Upper lobe of right lung (tissue), 1 donor: Measurements from ENCODE around the gene TXNRD2. TPM values are rescaled to one million over a fixed set of nuclear protein-coding genes. Genes with fewer than 3 reads are reported as not detected.

ENCODE experiments used
- ATAC-seq: fragments of 200-7000 bp; cut with Tn5 transposase; one replicate; pipeline ENCODE4 v1.9.1; 2020; ENCODE audit warnings: mild to moderate bottlenecking, moderate library complexity
- DNase-seq: peaks from one replicate; pipeline ENCODE4 v3.0.0-alpha.2; 2020
- H3K27ac ChIP-seq: fragments of 200-600 bp; one replicate; pipeline ENCODE4 v1.8.0; 2022
- H3K27me3 ChIP-seq: fragments of 200-600 bp; one replicate; pipeline ENCODE4 v1.8.0; 2022; ENCODE audit warnings: mild to moderate bottlenecking
- H3K36me3 ChIP-seq: fragments of 200-600 bp; one replicate; pipeline ENCODE4 v1.8.0; 2022
- H3K4me1 ChIP-seq: fragments of 200-600 bp; one replicate; pipeline ENCODE4 v1.8.0; 2022
- H3K4me3 ChIP-seq: fragments of 200-600 bp; one replicate; pipeline ENCODE4 v1.8.0; 2022; ENCODE audit warnings: mild to moderate bottlenecking
- H3K9me3 ChIP-seq: fragments of 200-600 bp; one replicate; pipeline ENCODE4 v1.8.0; 2022
- intact Hi-C: fragments of 100-400 bp; cut with DNase I; formaldehyde crosslinking; loops from one replicate; pipeline ENCODE4 v1.11.0; 2022
- total RNA-seq: library from RNA; stranded (reverse); fragmentation: NEBNext Ultra II Directional; extraction: Animal tissue kit (Norgen Biotek cat#: 25700); gene quantifications from one replicate; pipeline ENCODE4 v1.2.1, GENCODE V29; 2021
- TF ChIP-seq, protein P1 (sequence below): fragments of 200-600 bp; IDR thresholded peaks from one replicate; pipeline ENCODE4 v1.8.0; 2022; ENCODE audit warnings: antibody characterized with exemption
- donor health status: DM: no; HTN: yes; CAD: no; lungs with severe emphysema.

TXNRD2 gene
- total RNA-seq, 1 donor from 2014 or later, result 40.7 TPM

DNA sequence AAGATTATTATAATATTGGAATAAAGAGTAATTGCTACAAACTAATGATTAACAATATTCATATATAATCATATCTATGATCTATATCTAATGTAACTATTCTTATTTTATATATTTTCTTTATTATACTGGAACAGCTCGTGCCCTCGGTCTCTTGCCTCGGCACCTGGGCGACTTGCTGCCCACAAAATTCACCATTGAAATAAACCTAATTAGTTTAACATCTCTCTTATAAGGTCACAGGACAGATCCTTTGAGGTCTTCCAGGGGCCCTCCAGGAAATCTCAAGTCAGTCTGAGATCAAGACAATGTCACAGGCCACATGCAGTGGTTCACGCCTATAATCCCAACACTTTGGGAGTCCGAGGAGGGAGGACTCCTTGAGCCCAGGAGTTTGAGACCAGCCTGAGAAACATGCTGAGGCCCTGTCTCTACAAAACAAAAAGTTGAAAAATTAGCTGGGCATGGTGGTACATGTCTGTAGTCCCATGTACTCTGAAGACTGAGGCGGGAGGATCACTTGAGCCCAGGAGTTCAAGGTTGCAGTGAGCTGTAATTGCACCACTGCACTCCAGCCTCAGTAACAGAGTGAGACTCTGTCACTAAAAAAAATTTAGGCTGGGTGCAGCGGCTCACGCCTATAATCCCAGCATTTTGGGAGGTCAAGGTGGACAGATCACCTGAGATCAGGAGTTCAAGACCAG, 6.6 kb upstream of the TXNRD2 start:
- Histone ChIP-seq H3K27ac (no peak overlapping the region), H3K36me3 (peaks cover 8% of the 10 kb centered on the region), H3K4me1 (peaks cover 36% of the 10 kb centered on the region), H3K27me3 (no peaks in the 10 kb centered on the region), H3K9me3 (no peaks in the 10 kb centered on the region), H3K4me3 (no peak overlapping the region)
- ATAC-seq (no peak), DNase-seq (peak; percentile 25)
- TF ChIP-seq, protein P1, sequence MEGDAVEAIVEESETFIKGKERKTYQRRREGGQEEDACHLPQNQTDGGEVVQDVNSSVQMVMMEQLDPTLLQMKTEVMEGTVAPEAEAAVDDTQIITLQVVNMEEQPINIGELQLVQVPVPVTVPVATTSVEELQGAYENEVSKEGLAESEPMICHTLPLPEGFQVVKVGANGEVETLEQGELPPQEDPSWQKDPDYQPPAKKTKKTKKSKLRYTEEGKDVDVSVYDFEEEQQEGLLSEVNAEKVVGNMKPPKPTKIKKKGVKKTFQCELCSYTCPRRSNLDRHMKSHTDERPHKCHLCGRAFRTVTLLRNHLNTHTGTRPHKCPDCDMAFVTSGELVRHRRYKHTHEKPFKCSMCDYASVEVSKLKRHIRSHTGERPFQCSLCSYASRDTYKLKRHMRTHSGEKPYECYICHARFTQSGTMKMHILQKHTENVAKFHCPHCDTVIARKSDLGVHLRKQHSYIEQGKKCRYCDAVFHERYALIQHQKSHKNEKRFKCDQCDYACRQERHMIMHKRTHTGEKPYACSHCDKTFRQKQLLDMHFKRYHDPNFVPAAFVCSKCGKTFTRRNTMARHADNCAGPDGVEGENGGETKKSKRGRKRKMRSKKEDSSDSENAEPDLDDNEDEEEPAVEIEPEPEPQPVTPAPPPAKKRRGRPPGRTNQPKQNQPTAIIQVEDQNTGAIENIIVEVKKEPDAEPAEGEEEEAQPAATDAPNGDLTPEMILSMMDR, result no peak
- intact Hi-C loops, result no loop called here

DNA sequence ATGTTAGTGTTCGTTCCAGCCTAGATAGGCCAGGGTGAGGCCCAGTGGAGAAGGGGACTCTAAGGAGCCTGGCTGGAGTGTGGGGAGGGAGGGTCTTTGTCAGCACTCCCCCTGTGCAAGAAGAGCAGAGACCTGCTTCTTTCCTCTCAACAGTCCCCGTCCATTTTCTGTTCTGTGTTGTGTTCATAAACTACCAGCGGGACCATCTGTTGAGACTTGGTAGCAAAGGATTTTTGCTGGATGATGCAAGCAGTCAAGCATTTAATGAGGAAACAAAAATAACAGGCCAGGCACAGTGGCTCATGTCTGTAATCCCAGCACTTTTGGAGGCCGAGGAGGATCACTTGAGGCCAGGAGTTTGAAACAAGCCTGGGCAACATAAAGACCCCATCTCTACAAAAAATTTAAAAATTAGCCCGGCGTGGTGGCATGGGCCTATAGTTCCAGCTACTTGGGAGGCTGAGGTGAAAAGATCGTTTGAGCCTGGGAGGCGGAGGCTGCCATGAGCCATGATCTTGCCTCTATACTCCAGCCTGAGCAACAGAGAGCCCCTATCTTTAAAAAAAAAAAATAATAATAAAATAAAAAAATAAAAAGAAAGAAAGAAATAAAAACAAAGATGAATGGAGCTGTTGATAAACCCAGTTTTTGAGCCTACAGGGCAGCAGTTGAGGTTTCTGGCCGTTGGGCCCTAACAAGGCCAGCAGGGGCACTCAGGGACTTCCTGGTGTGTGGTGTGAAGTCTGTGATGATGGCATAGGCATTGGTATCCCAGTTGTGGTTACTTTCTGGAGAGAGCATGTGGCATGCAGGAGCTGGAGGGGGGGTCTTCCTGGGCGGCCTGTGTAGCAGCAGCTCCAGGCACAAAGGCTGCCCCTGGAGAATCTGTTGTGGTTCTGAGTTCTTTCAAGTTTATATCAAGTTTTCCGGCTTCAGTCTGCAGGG, 1.7 kb upstream of the TXNRD2 start:
- H3K36me3 ChIP-seq, result no peaks in the 10 kb centered on the region
- DNase-seq (peak; percentile 57), ATAC-seq (peak; percentile 46)
- no peaks in the 10 kb centered on the region for H3K27me3 ChIP-seq
- intact Hi-C loops, result no loop called here
- TF ChIP-seq, protein P1, result peak; percentile 8
- peak overlapping the region; percentile 96 for H3K27ac ChIP-seq
- H3K4me1 ChIP-seq, result peaks cover 44% of the 10 kb centered on the region
- no peaks in the 10 kb centered on the region for H3K9me3 ChIP-seq
- H3K4me3 ChIP-seq, result peak overlapping the region; percentile 88

DNA sequence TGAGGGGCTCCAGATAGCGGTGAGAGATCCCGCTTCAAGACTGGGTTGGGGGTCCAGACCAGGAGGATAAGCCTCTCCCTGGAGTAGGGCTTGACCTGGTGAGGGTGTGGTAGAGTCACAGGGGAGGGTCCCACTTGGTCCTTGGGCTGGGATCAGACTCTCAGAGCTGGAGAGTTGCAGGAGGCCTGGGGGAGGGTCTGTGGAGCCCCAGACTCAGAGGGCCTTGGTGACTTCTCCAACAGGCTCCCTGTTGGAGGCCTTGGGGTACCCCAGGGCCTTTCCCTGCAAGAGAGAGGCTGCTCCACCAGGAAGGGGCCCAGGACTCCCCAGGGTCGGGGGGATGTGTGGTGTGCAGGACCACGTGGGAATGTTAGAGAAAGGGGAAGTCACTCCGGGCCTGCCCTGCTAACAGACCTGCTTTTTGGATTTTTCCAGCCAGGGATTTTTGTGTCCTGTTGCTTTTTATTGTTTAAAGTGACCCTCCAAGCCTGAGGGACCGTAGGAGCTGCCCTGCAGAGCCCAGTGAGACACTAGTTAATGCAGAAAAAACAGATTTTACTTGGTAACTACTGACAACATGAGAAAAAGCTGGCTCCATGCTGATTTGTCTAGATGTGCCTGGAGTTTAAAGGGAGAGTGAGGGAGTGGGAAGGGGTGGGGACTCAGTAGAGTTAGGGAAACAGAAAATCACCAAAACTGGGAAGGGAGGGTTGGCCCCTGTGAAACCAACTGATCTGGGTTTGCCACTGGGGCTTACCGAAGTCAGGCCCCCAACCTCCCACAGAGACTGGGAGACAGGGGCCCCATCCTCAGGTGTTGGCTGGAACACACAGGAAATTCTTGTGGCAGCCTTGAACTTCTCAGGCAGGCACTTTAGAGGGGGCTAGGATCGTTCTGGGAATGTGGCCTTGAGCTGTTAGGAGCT, 801 bp upstream of the TXNRD2 start:
- intact Hi-C loops, result no loop called here
- ATAC-seq, result peak; percentile 59
- H3K4me1 ChIP-seq, result peaks cover 48% of the 10 kb centered on the region
- H3K9me3 ChIP-seq, result no peaks in the 10 kb centered on the region
- peak overlapping the region; percentile 88 for H3K4me3 ChIP-seq
- peak overlapping the region; percentile 96 for H3K27ac ChIP-seq
- TF ChIP-seq, protein P1, result no peak
- H3K27me3 ChIP-seq, result no peaks in the 10 kb centered on the region
- no peaks in the 10 kb centered on the region for H3K36me3 ChIP-seq
- peak; percentile 69 for DNase-seq

DNA sequence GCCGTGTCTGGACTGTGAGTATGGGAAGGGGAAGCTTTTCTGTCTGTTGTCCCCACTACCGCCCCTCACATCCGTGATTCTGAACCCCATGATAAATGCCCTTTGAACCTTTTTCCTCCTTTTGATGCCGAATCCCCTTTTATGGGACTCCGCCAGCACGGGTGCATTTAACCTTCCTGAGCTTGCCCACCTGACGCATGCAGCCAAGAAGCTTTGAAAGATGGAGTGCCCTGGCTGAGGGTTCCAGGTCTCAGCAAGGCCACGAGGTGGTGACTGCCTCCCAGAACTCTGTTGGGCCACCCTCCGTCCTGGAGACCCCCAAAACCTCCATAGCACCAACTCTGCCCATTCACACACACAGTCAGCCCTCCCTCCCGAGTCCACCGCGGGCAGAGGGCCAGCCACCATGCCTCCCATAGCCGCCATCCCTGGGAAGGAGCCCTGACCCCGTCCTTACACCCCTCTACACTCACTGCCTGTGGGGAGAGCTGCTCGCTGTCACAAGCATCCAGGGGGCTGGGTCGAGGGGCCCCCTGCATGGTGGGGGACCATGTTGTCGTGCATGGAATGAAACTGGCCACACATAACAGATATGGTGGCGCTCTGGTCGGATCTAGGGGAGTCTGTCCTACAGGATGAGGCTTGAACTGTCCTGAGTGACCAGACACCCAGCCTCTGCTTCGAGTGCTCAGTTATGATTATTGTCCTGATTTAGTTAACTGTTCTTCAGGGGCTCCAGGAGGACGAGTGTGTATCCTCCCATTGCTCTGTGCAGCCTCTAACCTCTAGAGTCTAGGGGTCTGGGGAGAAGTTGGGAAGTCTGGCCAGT, 868 bp downstream of the TXNRD2 start:
- Histone ChIP-seq H3K27ac (peak overlapping the region; percentile 96), H3K4me1 (peaks cover 43% of the 10 kb centered on the region), H3K4me3 (peak overlapping the region; percentile 88), H3K9me3 (no peaks in the 10 kb centered on the region), H3K36me3 (no peaks in the 10 kb centered on the region), H3K27me3 (no peaks in the 10 kb centered on the region)
- TF ChIP-seq, protein P1, result no peak
- DNase-seq (peak; percentile 64), ATAC-seq (peak; percentile 1)
- intact Hi-C loops, result no loop called here
